ENCODE results near the gene NBPF26.
"Not testable (repeated sequence)": the region's sequence is repeated elsewhere in the genome, so short reads cannot be mapped to it uniquely, and the experiment has no call there.

NBPF26 gene

DNA sequence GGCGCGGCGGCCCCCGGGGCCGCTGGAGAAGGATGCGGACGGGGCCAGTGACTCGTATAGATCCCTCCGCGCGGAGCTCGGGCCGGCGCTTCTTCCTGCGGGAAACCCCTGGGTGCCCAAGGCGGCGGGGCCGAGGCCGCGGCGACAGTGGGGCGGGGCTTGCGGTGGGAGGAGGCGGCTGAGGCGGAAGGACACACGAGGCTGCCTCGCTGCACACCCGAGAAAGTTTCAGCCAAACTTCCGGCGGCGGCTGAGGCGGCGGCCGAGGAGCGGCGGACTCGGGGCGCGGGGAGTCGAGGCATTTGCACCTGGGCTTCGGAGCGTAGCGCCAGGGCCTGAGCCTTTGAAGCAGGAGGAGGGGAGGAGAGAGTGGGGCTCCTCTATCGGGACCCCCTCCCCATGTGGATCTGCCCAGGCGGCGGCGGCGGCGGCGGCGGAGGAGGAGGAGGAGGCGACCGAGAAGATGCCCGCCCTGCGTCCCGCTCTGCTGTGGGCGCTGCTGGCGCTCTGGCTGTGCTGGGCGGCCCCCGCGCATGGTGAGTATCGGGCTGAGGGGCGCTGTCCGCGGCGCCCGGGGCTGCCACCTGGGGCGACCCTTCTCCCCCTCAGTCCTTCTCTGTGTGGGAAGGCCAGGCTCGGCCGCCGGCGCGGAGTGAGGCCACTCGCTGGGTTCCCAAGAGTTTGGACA lies at the start of gene NBPF26:
Gene NBPF26, plus strand, starts transcription at position 231 of the 688 bp plus-strand sequence.
- peak; percentile 62 for DNase-seq (ENCODE audit: low read depth)
- H3K4me3 ChIP-seq (ENCODE audit: control insufficient read depth, low read depth, low read length), result peak within 1 kb of the TSS; percentile 59

GRCh38 chr1:120680106-120680819 lies 43.5 kb upstream of the NBPF26 start:
- not testable (repeated sequence) for H3K4me3 ChIP-seq (ENCODE audit: control insufficient read depth, low read depth, low read length)

GRCh38 chr1:120680938-120681337 lies 42.8 kb upstream of the NBPF26 start:
- not testable (repeated sequence) for DNase-seq (ENCODE audit: low read depth); H3K4me3 ChIP-seq (ENCODE audit: control insufficient read depth, low read depth, low read length)

More at GRCh38 chr1:120680106-120680819, 43.5 kb upstream of the NBPF26 start:
- not testable (repeated sequence) for DNase-seq (ENCODE audit: low read depth)

DNA sequence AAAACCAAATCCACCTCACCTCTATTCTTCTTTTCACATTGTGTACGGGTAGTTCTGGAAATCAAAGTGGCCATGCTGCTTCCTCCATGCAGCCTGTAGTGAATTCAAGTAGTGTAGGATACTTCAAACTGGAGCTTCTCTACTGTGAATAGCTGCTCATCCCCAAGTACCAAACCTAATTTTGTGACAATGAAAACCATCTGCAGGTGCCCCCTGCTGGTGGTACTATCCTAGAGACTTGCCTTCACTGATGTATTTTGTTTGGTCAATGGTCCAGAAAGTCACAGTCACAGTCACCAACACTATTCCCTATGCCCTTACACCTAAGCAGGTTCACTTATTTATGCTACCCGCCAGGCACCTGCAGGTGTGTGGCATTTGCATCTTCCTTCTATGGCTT lies 39.3 kb upstream of the NBPF26 start:
- not testable (repeated sequence) for DNase-seq (ENCODE audit: low read depth); H3K4me3 ChIP-seq (ENCODE audit: control insufficient read depth, low read depth, low read length)

DNA sequence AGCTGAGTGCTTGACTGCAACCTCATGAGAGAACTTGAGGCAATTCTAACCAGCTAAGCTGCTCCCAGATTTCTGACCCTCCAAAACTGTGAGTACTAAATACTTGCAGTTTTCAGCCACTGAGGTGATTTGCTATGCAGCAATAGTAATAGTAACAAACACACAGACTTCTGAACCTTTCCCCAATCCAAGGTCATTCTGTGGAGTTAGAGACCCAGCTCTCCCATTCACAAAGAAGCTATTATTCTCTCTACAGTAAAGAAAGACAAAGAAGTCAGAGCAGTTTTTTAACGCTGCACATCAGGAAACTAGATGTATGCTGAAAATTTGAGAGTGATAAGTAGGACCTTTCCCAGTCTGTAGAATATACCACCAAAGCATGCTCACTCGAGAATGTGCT lies 38.1 kb upstream of the NBPF26 start:
- DNase-seq (ENCODE audit: low read depth); H3K4me3 ChIP-seq (ENCODE audit: control insufficient read depth, low read depth, low read length): not testable (repeated sequence)

GRCh38 chr1:120687250-120687649 lies 36.5 kb upstream of the NBPF26 start:
- H3K4me3 ChIP-seq (ENCODE audit: control insufficient read depth, low read depth, low read length); DNase-seq (ENCODE audit: low read depth): not testable (repeated sequence)

DNA sequence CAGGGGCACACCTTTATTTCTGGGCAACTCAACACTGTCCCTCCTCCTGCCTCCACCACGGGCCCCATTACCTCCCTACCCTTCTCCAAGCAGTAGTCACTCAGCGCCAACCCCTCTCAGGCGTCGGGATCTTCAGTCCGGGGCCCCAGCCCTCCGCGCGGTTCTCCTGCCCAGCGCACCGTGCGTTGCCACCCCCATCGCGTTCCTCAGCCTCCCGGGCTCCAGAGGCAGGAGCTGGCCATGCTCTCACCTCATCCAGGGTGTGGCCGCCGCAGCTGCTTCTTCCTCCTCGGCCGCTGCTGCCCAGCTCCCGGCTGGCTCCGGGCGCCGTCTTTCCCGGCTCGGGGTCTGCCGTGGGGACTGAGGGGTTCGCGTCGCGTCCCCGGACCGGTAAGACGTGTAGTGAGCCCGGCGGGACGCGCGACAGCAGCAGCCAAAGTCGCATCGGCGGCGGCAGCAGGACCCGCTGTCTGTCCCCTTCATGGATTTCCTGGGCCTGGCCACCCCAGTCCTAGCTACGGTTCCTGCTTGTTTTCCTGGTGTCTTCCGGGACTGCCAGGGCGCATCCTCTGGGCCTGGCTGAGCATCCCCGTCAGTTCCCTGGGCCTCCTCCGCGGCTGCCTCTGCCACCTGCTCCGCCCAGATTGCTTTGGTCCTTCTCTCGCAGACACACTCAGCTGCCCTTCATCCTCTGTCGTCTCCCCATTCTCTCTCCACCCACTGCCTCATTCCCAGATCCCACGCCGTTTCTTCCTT lies 22.8 kb upstream of the NBPF26 start:
- not testable (repeated sequence) for DNase-seq (ENCODE audit: low read depth); H3K4me3 ChIP-seq (ENCODE audit: control insufficient read depth, low read depth, low read length)

DNA sequence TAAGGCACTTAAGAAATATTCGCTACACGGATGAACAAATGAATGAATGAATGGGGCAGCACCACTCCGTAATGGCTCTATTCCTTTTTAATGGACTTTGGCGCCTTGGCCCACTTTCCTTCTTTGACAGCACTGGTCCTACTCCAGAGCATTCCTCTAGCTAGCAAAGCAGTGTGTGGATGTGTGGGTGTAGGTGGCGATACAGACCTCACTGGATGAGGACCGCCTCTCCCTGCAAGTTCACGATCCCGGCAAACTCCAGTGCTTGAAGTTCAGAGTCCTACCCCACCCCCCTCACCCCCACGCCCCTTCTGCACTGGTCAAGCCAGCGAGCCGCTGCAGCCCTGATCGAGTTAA lies 409 bp upstream of the NBPF26 start:
- H3K4me3 ChIP-seq (ENCODE audit: control insufficient read depth, low read depth, low read length); DNase-seq (ENCODE audit: low read depth): not testable (repeated sequence)

DNA sequence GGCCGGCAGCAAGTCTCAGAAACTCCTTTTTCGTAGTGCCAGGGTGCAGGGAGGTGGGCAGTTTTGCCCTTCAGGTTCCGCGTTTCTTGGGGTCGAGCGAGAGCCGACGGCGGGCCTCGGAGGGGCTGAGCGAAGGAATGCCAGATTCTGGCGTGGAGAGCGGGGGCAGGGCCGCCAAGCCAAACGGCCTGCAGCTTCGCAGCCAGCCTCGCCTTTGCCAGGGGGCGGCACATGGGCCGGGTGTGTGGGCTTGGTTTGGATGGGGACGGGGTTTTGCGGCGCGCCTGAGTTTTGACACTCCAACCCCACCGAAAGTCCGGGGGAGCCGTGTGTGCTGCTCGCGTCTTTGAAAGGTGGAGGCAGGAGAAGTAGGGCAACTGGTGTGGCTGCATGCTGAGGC lies 762 bp downstream of the NBPF26 start:
- peak overlapping the region; percentile 59 for H3K4me3 ChIP-seq (ENCODE audit: control insufficient read depth, low read depth, low read length)
- not testable (repeated sequence) for DNase-seq (ENCODE audit: low read depth)

DNA sequence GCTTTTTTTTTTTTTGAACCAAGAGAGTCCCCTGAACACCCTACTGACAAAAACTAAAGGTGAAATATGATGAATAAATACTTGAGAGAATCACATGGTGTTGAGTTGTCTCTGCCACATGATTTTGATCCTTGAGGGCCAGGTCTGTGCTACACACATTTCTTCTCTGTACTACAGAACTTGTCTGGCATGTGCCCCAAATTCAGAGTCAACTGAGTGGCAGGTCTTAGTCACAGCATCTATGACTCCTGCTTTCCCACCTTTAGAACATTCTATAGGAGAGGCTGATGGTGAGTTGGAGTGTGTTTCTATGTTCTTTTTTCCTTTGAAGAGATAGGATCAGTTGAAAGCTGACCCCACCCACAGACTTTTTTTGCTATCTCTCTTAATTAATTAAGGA lies 5.1 kb downstream of the NBPF26 start:
- DNase-seq (ENCODE audit: low read depth); H3K4me3 ChIP-seq (ENCODE audit: control insufficient read depth, low read depth, low read length): not testable (repeated sequence)

GRCh38 chr1:120769090-120769489 lies 45.3 kb downstream of the NBPF26 start:
- H3K4me3 ChIP-seq (ENCODE audit: control insufficient read depth, low read depth, low read length), result not testable (repeated sequence)

DNA sequence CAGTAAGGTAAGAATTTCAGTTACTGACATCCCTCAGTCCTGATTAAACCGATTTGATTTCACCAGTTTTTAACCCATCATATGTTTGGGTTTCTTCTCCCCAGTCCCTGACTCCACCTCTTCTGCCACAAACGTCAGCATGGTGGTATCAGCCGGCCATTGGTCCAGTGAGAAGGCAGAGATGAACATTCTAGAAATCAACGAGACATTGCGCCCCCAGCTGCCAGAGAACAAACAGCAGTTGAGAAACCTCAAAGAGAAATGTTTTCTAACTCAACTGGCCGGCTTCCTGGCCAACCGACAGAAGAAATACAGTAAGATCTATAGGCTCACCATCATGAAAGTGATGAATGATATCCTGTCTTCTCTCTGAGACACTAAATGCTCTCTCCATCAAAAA lies 81.7 kb downstream of the NBPF26 start:
- not testable (repeated sequence) for DNase-seq (ENCODE audit: low read depth); H3K4me3 ChIP-seq (ENCODE audit: control insufficient read depth, low read depth, low read length)

More at GRCh38 chr1:120769090-120769489, 45.3 kb downstream of the NBPF26 start:
- not testable (repeated sequence) for DNase-seq (ENCODE audit: low read depth)

- not testable (repeated sequence) for H3K4me3 ChIP-seq (ENCODE audit: control insufficient read depth, low read depth, low read length); DNase-seq (ENCODE audit: low read depth)
- peak; percentile 45 for TF ChIP-seq CTCF (IDR thresholded peaks at IDR 0.05; ENCODE audit: control insufficient read depth, insufficient read depth, low read depth, low read length, missing control alignments)
Observed at GRCh38 chr1:120811822-120812221, 88.1 kb downstream of the NBPF26 start.

DNA sequence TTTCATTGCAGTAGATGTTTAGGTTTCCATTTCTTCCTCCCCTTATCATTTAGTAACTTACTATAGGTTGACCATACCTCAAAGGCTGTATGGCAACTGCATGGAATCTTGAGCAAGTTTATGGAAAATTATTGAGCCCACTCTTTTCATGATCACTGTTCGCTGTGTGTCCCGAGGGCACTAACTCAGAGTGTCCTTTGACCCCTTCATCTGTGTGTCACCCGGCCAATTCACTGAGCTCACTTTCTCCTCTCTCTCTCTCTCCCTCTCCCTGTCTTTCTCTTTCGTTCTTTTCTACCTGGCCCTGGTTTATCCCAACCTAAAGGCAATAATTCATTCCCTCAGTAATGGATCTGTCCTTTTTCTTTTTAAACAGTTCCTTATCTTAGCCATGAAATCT lies 101.3 kb downstream of the NBPF26 start:
- not testable (repeated sequence) for H3K4me3 ChIP-seq (ENCODE audit: control insufficient read depth, low read depth, low read length); DNase-seq (ENCODE audit: low read depth)

- H3K4me3 ChIP-seq (ENCODE audit: control insufficient read depth, low read depth, low read length); DNase-seq (ENCODE audit: low read depth): not testable (repeated sequence)
Observed at GRCh38 chr1:120826623-120827022, 102.9 kb downstream of the NBPF26 start.

Measured in AG09309 (cell line).